ENCODE results near the gene BANF2. TPM values are rescaled to one million over a fixed set of nuclear protein-coding genes. Genes with fewer than 3 reads are reported as not detected.

Gene BANF2
- total and polyA plus RNA-seq, 10 of the 15 experiments (the other 5 are each of a cell fraction or from before 2014, with no cell fraction given) = not detected

- Histone ChIP-seq H3K4me3 (no peak overlapping the region), H3K9ac (ENCODE audit: control insufficient read depth, insufficient read depth, low read length) (no peak overlapping the region), H3K4me1 (ENCODE audit: control insufficient read depth, insufficient read depth, low read length) (no peaks in the 10 kb centered on the region), H3K4me2 (ENCODE audit: control insufficient read depth, insufficient read depth) (no peak overlapping the region), H2AFZ (ENCODE audit: control insufficient read depth, low read depth, low read length) (no peak overlapping the region), H3K36me3 (ENCODE audit: control insufficient read depth in 2 of 2, insufficient read depth in 2 of 2, low read length in 1 of 2) (no peaks in the 10 kb centered on the region), H3K27ac (ENCODE audit: control insufficient read depth, insufficient read depth) (no peak overlapping the region), H4K20me1 (ENCODE audit: control insufficient read depth, insufficient read depth) (no peaks in the 10 kb centered on the region), H3K27me3 (replicated peaks in 1 of 2; ENCODE audit: control insufficient read depth in 2 of 2, insufficient read depth in 2 of 2, low read length in 1 of 2) (peaks cover 0 to 7% of the 10 kb centered on the region in 2 experiments; a peak in 1 of 4 replicates), H3K9me3 (replicated peaks; ENCODE audit: control insufficient read depth, insufficient read depth, low read length) (peaks cover 2% of the 10 kb centered on the region; the same call in 1 of the 3 replicates), H3K79me2 (ENCODE audit: control insufficient read depth, insufficient read depth, low read length) (no peaks in the 10 kb centered on the region)
- RAD21 ChIA-PET (ENCODE audit: unreplicated experiment) = no interaction called here
- in situ Hi-C loops (cut with MboI) (no loop called here), intact Hi-C loops (cut with micrococcal nuclease; ENCODE audit: unreplicated experiment) (no loop called here)
- WGBS (ENCODE audit: insufficient coverage, insufficient replicate concordance, low lambda C conversion rate, missing lambda C conversion rate) = 61% methylated on average over 3 of the region's 3 CpGs
- DNase-seq (ENCODE audit: low read depth, low spot score) (no peak), FAIRE-seq (no peak), ATAC-seq (no peak)
- POLR2A ChIA-PET = no interaction called here
- no TSS peak for BruUV-seq (replicated peaks)
- CTCF ChIA-PET = no interaction called here
- no peak for TF ChIP-seq CREM (IDR thresholded peaks at IDR 0.05; ENCODE audit: low read depth)
- TF ChIP-seq ZNF274 (IDR thresholded peaks at IDR 0.05; ENCODE audit: insufficient read depth, insufficient read length) = no peak
- no peak for TF ChIP-seq TCF7 (IDR thresholded peaks at IDR 0.05; ENCODE audit: borderline replicate concordance)
- TF ChIP-seq CHD1 (IDR thresholded peaks at IDR 0.05; ENCODE audit: low read depth, low read length) = no peak
- TF ChIP-seq PAX5 (IDR thresholded peaks at IDR 0.05; ENCODE audit: borderline replicate concordance, low read depth, low read length) = no peak
- no peak for TF ChIP-seq SRF (IDR thresholded peaks at IDR 0.05; ENCODE audit: low read depth in 2 of 2, low read length in 2 of 2)
- TF ChIP-seq CBX3 (IDR thresholded peaks at IDR 0.05; ENCODE audit: borderline replicate concordance, low read depth) = no peak
- no peak for TF ChIP-seq TCF3 (IDR thresholded peaks at IDR 0.05; ENCODE audit: borderline replicate concordance, insufficient read depth, low read depth, low read length)
- SMC1A ChIA-PET (ENCODE audit: uncharacterized antibody, unreplicated experiment) = no interaction called here
Observed at GRCh38 chr20:17758010-17758409, 58.2 kb downstream of the BANF2 start.

- DNase-seq (ENCODE audit: low read depth, low spot score) (no peak), ATAC-seq (no peak), FAIRE-seq (no peak)
- in situ Hi-C loops (cut with MboI) = no loop called here
- Histone ChIP-seq H3K4me2 (ENCODE audit: control insufficient read depth, insufficient read depth) (no peak overlapping the region), H3K27ac (ENCODE audit: control insufficient read depth, insufficient read depth) (no peak overlapping the region), H3K9ac (ENCODE audit: control insufficient read depth, insufficient read depth, low read length) (no peak overlapping the region), H3K9me3 (replicated peaks; ENCODE audit: control insufficient read depth, insufficient read depth, low read length) (peaks cover 2% of the 10 kb centered on the region; the same call in 1 of the 3 replicates), H3K4me1 (ENCODE audit: control insufficient read depth, insufficient read depth, low read length) (no peaks in the 10 kb centered on the region), H2AFZ (ENCODE audit: control insufficient read depth, low read depth, low read length) (no peak overlapping the region), H4K20me1 (ENCODE audit: control insufficient read depth, insufficient read depth) (no peaks in the 10 kb centered on the region), H3K36me3 (ENCODE audit: control insufficient read depth in 2 of 2, insufficient read depth in 2 of 2, low read length in 1 of 2) (no peaks in the 10 kb centered on the region), H3K79me2 (ENCODE audit: control insufficient read depth, insufficient read depth, low read length) (no peaks in the 10 kb centered on the region), H3K4me3 (no peak overlapping the region), H3K27me3 (replicated peaks in 1 of 2; ENCODE audit: control insufficient read depth in 2 of 2, insufficient read depth in 2 of 2, low read length in 1 of 2) (peaks cover 0 to 7% of the 10 kb centered on the region in 2 experiments; a peak in 1 of 4 replicates)
- CTCF ChIA-PET = no interaction called here
- intact Hi-C loops (cut with micrococcal nuclease; ENCODE audit: unreplicated experiment) = no loop called here
- SMC1A ChIA-PET (ENCODE audit: uncharacterized antibody, unreplicated experiment) = no interaction called here
- WGBS (ENCODE audit: insufficient coverage, insufficient replicate concordance, low lambda C conversion rate, missing lambda C conversion rate) = 24% methylated on average over 1 of the region's 1 CpG
- RAD21 ChIA-PET (ENCODE audit: unreplicated experiment) = no interaction called here
- POLR2A ChIA-PET = no interaction called here
- BruUV-seq (replicated peaks) = no TSS peak
- TF ChIP-seq, protein P1, sequence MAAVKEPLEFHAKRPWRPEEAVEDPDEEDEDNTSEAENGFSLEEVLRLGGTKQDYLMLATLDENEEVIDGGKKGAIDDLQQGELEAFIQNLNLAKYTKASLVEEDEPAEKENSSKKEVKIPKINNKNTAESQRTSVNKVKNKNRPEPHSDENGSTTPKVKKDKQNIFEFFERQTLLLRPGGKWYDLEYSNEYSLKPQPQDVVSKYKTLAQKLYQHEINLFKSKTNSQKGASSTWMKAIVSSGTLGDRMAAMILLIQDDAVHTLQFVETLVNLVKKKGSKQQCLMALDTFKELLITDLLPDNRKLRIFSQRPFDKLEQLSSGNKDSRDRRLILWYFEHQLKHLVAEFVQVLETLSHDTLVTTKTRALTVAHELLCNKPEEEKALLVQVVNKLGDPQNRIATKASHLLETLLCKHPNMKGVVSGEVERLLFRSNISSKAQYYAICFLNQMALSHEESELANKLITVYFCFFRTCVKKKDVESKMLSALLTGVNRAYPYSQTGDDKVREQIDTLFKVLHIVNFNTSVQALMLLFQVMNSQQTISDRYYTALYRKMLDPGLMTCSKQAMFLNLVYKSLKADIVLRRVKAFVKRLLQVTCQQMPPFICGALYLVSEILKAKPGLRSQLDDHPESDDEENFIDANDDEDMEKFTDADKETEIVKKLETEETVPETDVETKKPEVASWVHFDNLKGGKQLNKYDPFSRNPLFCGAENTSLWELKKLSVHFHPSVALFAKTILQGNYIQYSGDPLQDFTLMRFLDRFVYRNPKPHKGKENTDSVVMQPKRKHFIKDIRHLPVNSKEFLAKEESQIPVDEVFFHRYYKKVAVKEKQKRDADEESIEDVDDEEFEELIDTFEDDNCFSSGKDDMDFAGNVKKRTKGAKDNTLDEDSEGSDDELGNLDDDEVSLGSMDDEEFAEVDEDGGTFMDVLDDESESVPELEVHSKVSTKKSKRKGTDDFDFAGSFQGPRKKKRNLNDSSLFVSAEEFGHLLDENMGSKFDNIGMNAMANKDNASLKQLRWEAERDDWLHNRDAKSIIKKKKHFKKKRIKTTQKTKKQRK (IDR thresholded peaks at IDR 0.05; ENCODE audit: low read depth, low read length) = no peak
- TF ChIP-seq FOXK2 (IDR thresholded peaks at IDR 0.05) (no peak), CHD1 (IDR thresholded peaks at IDR 0.05; ENCODE audit: low read depth, low read length) (no peak), HDAC2 (IDR thresholded peaks at IDR 0.05) (no peak), POLR2AphosphoS2 (IDR thresholded peaks at IDR 0.05; ENCODE audit: low read depth, low read length) (no peak), MTA2 (IDR thresholded peaks at IDR 0.05; ENCODE audit: low read depth) (no peak)
- TF ChIP-seq, protein P2, sequence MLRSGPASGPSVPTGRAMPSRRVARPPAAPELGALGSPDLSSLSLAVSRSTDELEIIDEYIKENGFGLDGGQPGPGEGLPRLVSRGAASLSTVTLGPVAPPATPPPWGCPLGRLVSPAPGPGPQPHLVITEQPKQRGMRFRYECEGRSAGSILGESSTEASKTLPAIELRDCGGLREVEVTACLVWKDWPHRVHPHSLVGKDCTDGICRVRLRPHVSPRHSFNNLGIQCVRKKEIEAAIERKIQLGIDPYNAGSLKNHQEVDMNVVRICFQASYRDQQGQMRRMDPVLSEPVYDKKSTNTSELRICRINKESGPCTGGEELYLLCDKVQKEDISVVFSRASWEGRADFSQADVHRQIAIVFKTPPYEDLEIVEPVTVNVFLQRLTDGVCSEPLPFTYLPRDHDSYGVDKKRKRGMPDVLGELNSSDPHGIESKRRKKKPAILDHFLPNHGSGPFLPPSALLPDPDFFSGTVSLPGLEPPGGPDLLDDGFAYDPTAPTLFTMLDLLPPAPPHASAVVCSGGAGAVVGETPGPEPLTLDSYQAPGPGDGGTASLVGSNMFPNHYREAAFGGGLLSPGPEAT (IDR thresholded peaks at IDR 0.05; ENCODE audit: low read depth) = no peak
Observed at GRCh38 chr20:17758512-17758911, 58.7 kb downstream of the BANF2 start.
